Memory B cell (primary cell): ENCODE measurements around the gene TM9SF1.

Source experiments
- ATAC-seq: fragments of 150-1000 bp; cut with Tn5 transposase; 2 replicates; pipeline ENCODE4 v1.10.0; 2021; ENCODE audit warnings: low read depth, mild to moderate bottlenecking, moderate library complexity
- DNase-seq, 2 donors: peaks; one replicate each; pipeline ENCODE4 v3.0.0; 2022; ENCODE audit warnings: low spot score in 2 of 2
- H3K27ac Mint-ChIP-seq: one replicate; pipeline ENCODE4 v1.8.0; 2022; ENCODE audit warnings: mild to moderate bottlenecking, moderate library complexity, mixed read lengths
- H3K27me3 Mint-ChIP-seq: one replicate; pipeline ENCODE4 v1.8.0; 2022; ENCODE audit warnings: mixed read lengths
- H3K36me3 Mint-ChIP-seq: one replicate; pipeline ENCODE4 v1.8.0; 2022; ENCODE audit warnings: mild to moderate bottlenecking, mixed read lengths
- H3K4me1 Mint-ChIP-seq: one replicate; pipeline ENCODE4 v1.8.0; 2022; ENCODE audit warnings: mixed read lengths
- H3K4me3 Mint-ChIP-seq: one replicate; pipeline ENCODE4 v1.8.0; 2022; ENCODE audit warnings: mild to moderate bottlenecking, moderate library complexity, mixed read lengths
- H3K9me3 Mint-ChIP-seq: one replicate; pipeline ENCODE4 v1.8.0; 2022; ENCODE audit warnings: mixed read lengths

The TM9SF1 gene

DNA sequence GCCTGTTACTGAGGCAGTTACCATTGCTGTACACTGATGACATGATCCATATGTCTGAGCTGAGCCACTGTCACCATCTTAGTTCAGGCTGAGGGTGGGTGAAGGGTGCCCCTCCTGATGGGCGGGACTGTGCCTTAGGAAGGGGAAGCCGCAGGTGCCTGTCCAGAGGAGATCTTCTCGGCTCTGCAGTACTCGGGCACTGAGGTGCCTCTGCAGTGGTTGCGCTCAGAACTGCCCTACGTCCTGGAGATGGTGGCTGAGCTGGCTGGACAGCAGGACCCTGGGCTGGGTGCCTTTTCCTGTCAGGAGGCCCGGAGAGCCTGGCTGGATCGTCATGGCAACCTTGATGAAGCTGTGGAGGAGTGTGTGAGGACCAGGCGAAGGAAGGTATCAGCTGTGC is 44.2 kb downstream of the TM9SF1 start:
- Mint-ChIP-seq H3K4me3 (no peak overlapping the region), H3K36me3 (peaks cover 16% of the 10 kb centered on the region), H3K9me3 (no peaks in the 10 kb centered on the region), H3K27me3 (no peaks in the 10 kb centered on the region), H3K4me1 (peaks cover 25% of the 10 kb centered on the region), H3K27ac (no peak overlapping the region)
- DNase-seq (no peak), ATAC-seq (no peak)

DNA sequence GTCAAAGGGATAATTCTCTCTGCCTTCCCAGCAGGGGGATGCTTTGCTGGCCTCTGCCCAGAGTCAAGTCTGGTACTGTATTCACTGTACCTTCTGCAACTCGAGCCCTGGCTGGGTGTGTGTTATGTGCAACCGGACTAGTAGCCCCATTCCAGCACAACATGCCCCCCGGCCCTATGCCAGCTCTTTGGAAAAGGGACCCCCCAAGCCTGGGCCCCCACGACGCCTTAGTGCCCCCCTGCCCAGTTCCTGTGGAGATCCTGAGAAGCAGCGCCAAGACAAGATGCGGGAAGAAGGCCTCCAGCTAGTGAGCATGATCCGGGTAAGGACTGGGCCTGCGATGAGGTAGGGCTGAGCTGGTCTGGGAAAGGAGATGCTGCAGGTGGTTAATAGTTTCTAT is 44.7 kb downstream of the TM9SF1 start:
- H3K27ac Mint-ChIP-seq = no peak overlapping the region
- H3K27me3 Mint-ChIP-seq = no peaks in the 10 kb centered on the region
- no peak for DNase-seq
- no peak overlapping the region for H3K4me3 Mint-ChIP-seq
- H3K36me3 Mint-ChIP-seq = peaks cover 12% of the 10 kb centered on the region
- no peak for ATAC-seq
- no peaks in the 10 kb centered on the region for H3K9me3 Mint-ChIP-seq
- peaks cover 30% of the 10 kb centered on the region for H3K4me1 Mint-ChIP-seq

DNA sequence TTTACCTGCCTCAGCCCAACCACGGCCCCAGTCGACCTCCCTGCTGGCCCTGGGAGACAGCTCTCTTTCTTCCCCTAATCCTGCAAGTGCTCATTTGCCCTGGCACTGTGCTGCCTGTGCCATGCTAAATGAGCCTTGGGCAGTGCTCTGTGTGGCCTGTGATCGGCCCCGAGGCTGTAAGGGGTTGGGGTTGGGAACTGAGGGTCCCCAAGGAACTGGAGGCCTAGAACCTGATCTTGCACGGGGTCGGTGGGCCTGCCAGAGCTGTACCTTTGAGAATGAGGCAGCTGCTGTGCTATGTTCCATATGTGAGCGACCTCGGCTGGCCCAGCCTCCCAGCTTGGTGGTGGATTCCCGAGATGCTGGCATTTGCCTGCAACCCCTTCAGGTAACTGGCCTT is 45.2 kb downstream of the TM9SF1 start:
- ATAC-seq = no peak
- H3K27me3 Mint-ChIP-seq = no peaks in the 10 kb centered on the region
- peaks cover 35% of the 10 kb centered on the region for H3K4me1 Mint-ChIP-seq
- DNase-seq = no peak
- H3K4me3 Mint-ChIP-seq = no peak overlapping the region
- peaks cover 13% of the 10 kb centered on the region for H3K36me3 Mint-ChIP-seq
- H3K27ac Mint-ChIP-seq = no peak overlapping the region
- H3K9me3 Mint-ChIP-seq = no peaks in the 10 kb centered on the region

DNA sequence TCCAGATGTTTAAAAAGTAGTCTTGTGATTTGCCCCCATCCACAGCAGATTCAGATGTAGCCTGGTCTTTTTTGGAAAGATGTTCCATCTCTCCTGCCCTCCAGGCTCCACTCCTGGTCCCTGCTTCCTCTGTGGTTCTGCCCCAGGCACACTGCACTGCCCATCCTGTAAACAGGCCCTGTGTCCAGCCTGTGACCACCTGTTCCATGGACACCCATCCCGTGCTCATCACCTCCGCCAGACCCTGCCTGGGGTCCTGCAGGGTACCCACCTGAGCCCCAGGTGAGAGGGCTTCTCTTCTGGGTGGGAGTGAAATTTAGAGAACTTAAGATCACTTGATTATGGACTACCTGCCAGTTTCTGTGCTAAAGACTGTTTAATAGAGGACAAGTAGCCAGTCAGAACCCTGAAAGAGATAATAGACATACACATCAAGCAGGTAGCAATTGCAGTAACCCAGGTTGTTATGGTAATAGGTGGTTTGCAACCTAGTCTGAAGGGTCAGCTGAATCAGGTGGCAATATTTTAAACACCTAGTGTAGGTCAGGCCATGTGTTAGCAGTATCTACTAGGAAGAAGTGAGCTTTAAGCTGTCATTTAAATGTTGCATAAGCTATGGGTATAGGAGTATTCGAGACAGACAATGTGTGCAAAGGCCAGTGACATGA is 45.8 kb downstream of the TM9SF1 start:
- Mint-ChIP-seq H3K4me1 (peaks cover 37% of the 10 kb centered on the region), H3K4me3 (peak overlapping the region; percentile 14), H3K27ac (no peak overlapping the region), H3K27me3 (no peaks in the 10 kb centered on the region), H3K9me3 (no peaks in the 10 kb centered on the region), H3K36me3 (peaks cover 14% of the 10 kb centered on the region)
- ATAC-seq = no peak
- no peak for DNase-seq

DNA sequence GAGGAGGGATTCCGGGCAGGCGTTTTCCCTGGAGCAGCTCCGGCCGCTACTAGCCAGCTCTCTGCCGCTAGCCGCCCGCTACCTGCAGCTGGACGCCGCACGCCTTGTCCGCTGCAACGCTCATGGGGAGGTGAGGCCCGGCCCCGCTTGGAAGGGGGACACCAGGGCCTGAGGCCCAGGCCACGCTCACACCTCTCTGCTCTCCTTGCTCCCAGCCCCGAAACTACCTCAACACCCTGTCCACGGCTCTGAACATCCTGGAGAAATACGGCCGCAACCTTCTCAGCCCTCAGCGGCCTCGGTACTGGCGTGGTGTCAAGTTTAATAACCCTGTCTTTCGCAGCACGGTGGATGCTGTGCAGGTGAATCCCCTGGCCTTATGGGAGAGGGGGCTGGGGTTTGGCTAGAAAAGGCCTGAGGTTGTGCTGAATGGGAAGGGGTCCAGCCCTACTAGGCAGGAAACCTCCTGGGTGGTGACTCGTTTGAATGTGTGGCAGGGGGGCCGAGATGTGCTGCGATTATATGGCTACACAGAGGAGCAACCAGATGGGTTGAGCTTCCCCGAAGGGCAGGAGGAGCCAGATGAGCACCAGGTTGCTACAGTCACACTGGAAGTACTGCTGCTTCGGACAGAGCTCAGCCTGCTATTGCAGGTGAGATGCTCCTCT is 47.3 kb downstream of the TM9SF1 start:
- Mint-ChIP-seq H3K36me3 (peaks cover 22% of the 10 kb centered on the region), H3K4me1 (peaks cover 43% of the 10 kb centered on the region), H3K27me3 (no peaks in the 10 kb centered on the region), H3K4me3 (peak overlapping the region; percentile 99), H3K27ac (peak overlapping the region; percentile 89), H3K9me3 (no peaks in the 10 kb centered on the region)
- ATAC-seq = no peak
- DNase-seq = no peak

DNA sequence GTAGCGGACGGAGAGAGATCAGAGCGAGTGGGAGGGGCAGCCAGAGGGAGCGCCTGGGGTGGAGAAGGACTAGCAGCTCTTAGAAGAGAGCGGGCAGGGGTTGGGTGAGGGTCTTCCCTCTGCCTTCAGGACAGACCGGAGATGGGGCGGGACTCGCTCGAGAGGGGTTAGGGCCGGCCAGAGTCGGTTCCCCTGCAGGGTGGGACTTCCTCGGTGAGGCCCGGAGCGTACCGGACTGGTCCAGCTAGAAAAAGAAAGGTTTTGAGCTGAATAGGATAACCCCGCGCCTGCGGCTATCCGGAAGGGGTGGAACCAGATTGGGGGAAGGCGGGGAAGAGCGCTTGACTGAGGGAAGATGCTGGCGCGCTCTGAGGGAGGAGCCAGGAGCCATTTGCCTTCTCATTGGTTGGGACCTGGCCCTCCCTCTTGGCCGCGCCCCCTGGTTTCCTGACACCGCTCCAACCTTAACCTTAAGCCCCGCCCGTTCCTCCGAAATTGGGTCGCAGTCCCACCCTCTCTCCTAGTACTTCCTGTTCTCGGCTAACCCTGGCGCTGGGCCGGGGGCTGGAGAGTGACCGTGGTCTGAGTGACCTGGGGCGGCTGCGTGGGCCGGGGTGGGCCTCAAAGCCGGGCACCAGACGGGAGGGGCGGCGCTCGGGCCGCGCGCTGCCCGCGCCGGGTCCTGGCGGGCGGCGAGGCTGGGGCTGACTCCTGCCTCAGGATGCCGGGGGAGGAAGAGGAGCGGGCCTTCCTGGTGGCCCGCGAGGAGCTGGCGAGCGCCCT is 48.1 kb downstream of the TM9SF1 start, which contains the start of gene RNF31:
TSS of gene RNF31 (plus strand) at position 521 of the 783 bp plus-strand sequence. CDS start at position 722, 201 bp downstream.
- peak within 1 kb of the TSS; percentile 89 for H3K27ac Mint-ChIP-seq
- peaks cover 25% of the 10 kb centered on the region for H3K36me3 Mint-ChIP-seq

DNA sequence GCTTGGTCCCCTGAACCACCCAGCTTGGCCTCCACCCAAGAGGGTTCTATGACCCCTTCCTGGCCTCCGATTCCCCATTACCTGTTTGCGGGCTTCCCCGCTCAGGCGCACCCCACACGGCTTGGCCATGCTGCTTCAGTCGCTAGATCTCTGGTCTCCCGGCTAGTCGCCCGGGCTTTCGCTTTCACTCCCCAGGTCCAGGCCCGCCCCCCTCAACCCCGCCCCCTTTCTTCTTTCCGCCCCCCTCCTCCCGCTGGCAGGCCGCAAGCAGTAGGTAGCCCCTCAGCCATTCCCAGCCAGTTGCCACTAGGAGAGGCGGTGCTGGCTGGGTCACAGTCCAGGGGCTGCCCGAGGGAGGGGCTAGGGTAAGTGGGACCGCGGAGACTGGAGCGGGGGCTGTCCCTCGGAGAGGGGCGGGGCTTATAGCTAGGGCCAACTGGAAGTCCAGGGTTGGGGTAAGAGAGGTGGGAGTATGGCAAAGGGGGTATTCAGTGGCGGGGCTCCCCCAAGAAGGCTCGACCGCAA is 48.7 kb downstream of the TM9SF1 start, which contains the start of gene PSME2:
TSS of gene PSME2 (minus strand) at position 158 of the 525 bp plus-strand sequence. CDS start at position 129, 29 bp downstream.
- peak within 1 kb of the TSS; percentile 89 for H3K27ac Mint-ChIP-seq
- H3K9me3 Mint-ChIP-seq = no peaks in the 10 kb centered on the region
- no peaks in the 10 kb centered on the region for H3K27me3 Mint-ChIP-seq
- DNase-seq (peak in 1 of 2 donors; percentile 83), ATAC-seq (peak; percentile 59)
- peaks cover 51% of the 10 kb centered on the region for H3K4me1 Mint-ChIP-seq
- H3K36me3 Mint-ChIP-seq = peaks cover 22% of the 10 kb centered on the region
- H3K4me3 Mint-ChIP-seq = peak within 1 kb of the TSS; percentile 99

More for the DNA sequence above, 48.1 kb downstream of the TM9SF1 start, which contains the start of gene RNF31:
- DNase-seq (peak; percentile 90 to 95), ATAC-seq (peak; percentile 83)
- Mint-ChIP-seq H3K4me3 (peak within 1 kb of the TSS; percentile 99), H3K4me1 (peaks cover 47% of the 10 kb centered on the region), H3K9me3 (no peaks in the 10 kb centered on the region), H3K27me3 (no peaks in the 10 kb centered on the region)

DNA sequence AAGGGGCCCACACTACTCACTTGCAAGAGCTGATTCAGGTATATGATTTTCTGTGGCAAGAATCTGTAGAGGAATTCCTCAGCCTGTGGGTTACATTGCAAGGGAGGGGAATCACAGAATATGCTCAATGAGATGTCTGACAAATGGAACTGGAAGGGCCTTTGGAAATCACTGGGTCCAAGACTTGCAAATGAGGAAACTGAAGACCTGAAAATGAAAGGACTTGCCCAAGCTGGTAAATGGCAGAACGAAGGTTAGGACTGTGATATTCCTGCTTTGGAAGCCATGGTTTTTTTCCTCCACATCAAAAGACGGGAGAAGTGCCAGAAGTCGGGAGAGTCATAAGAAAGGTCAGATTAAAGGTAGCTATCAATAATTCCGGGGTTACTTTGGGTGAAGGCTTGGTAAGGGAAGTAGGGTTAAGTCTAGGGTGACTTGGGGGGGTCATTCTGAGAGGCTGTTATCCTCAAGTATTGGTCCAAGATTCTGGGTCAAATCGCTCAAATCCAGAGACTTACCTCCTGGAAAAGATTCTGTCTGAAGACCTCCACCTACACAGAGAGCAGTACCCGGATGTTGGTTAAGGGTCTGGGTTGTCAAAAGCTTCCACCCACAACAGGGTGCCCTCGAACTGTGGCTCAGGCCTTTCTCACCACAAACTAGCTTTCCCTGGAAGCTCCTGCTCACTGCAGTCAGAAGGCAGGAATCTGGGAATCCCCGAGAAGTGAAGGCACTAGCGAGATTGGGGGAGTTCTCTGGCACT is 49.4 kb downstream of the TM9SF1 start:
- H3K36me3 Mint-ChIP-seq = peaks cover 19% of the 10 kb centered on the region
- peak overlapping the region; percentile 89 for H3K27ac Mint-ChIP-seq
- DNase-seq = no peak

DNA sequence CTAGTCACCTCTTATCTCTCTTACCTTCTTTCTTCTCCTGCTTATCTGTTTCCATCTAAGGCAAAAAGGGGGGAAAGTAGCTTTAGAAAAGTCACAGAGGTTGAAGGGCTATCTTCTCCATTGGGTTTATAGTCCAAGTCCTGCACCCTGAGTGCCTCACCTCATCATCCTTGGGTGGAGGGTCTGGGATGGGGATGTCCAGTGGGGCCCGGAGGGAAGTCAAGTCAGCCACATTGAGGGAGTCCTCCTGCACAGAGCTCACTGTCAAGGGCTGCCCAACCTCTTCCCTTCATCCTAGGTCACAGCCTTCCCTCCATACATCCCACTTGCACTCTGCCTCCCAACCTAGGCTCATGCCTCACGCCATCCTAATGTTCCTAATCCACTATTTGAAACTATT is 50.0 kb downstream of the TM9SF1 start:
- Mint-ChIP-seq H3K9me3 (no peaks in the 10 kb centered on the region), H3K27ac (peak overlapping the region; percentile 89), H3K36me3 (peaks cover 14% of the 10 kb centered on the region), H3K27me3 (no peaks in the 10 kb centered on the region), H3K4me1 (peaks cover 52% of the 10 kb centered on the region), H3K4me3 (peak overlapping the region; percentile 99)
- DNase-seq (no peak), ATAC-seq (no peak)

More for the DNA sequence above, 49.4 kb downstream of the TM9SF1 start:
- Mint-ChIP-seq H3K4me3 (peak overlapping the region; percentile 99), H3K9me3 (no peaks in the 10 kb centered on the region), H3K27me3 (no peaks in the 10 kb centered on the region), H3K4me1 (peaks cover 51% of the 10 kb centered on the region)
- ATAC-seq = no peak

DNA sequence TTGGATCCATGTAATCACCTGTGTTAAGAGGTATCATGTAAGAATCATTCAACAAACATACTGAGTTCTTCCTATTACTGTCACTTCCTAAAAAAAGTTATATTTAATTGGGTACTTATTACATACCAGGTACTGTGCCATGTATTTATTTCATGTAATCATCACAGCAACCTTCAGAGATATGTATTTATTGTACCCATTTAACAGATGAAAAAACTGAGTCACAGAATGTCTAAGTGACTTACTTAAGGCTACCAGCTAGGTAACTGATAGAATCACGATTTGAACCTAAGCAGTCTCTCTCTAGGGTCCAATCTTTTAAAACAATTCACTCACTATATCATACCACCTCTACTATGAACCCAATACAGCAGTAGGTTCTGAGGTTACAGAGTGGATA is 50.8 kb downstream of the TM9SF1 start:
- ATAC-seq (no peak), DNase-seq (no peak)
- H3K27me3 Mint-ChIP-seq = no peaks in the 10 kb centered on the region
- peak overlapping the region; percentile 5 for H3K4me3 Mint-ChIP-seq
- peaks cover 51% of the 10 kb centered on the region for H3K4me1 Mint-ChIP-seq
- H3K36me3 Mint-ChIP-seq = peaks cover 16% of the 10 kb centered on the region
- H3K27ac Mint-ChIP-seq = peak overlapping the region; percentile 17
- no peaks in the 10 kb centered on the region for H3K9me3 Mint-ChIP-seq

DNA sequence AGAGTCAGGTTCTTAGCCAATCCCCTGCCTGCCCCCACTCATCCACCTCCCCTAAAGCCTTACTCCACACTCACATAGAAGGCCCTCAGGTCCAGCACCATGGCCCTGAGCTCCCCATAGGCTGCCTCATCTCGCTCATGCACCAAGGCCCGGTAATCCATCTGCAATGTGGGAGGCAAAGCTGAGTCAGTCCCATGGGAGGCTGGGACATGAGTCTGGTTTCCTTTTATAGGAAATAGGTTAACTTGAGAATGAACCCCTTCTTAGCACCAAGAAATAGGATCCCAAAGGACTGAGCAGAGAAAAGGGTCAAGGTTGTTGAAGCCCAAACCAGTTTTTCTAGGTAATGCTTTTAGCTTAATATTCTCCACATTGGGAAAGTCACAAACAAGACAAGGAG is 51.7 kb downstream of the TM9SF1 start:
- Mint-ChIP-seq H3K36me3 (peaks cover 24% of the 10 kb centered on the region), H3K4me3 (no peak overlapping the region)

DNA sequence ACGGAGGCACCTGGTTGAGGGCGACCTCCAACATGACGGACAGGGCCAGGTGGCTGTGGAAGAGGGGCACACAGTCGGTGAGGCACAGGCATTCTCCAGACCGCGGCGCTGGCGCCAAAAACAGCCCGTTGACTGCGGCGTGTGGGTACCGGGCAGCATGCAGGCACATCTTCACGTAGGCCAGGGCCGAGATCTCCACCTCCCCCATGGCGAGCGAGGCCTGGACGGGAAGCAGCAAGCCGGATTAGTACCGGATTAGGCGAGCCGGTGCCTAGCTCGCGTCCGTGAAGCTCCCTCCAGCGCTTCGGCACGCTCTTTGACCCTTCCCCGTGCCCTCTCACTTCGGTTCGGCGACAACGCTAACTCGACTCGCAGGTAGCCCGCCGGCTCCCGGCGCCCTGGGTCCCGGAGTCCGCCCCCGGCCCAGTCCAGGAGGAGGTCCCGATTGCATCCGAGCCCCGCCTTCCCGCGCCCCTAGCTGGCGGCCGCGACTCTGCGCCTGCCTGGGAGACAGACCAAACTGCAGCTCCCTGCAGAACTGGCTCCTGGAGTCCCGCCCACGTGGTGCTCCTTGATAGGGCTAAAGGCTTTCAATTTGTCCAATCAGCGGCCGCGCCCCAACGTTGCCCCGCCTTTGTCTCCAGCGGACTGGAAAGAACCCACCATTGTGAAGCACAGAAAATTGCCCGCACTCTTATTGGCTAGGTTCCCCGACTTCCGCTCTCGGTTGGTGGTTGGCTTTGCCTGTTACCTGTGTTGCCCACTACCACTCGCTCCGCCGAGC is 54.0 kb downstream of the TM9SF1 start, which contains the start of gene EMC9:
TSS of gene EMC9 (minus strand) at position 495 of the 784 bp plus-strand sequence. CDS start at position 208, 287 bp downstream.
- H3K36me3 Mint-ChIP-seq = peaks cover 31% of the 10 kb centered on the region
- H3K4me3 Mint-ChIP-seq = peak within 1 kb of the TSS; percentile 87
- no peaks in the 10 kb centered on the region for H3K9me3 Mint-ChIP-seq
- DNase-seq (peak; percentile 89 to 97), ATAC-seq (peak; percentile 87)
- H3K27ac Mint-ChIP-seq = peak within 1 kb of the TSS; percentile 85
- H3K4me1 Mint-ChIP-seq = peaks cover 53% of the 10 kb centered on the region
- no peaks in the 10 kb centered on the region for H3K27me3 Mint-ChIP-seq

More for the DNA sequence above, 51.7 kb downstream of the TM9SF1 start:
- ATAC-seq (no peak), DNase-seq (no peak)
- no peaks in the 10 kb centered on the region for H3K27me3 Mint-ChIP-seq
- peaks cover 52% of the 10 kb centered on the region for H3K4me1 Mint-ChIP-seq
- H3K9me3 Mint-ChIP-seq = no peaks in the 10 kb centered on the region
- no peak overlapping the region for H3K27ac Mint-ChIP-seq
